HG03457 (cell line): Measurements from ENCODE around the gene HGFAC.

Source experiments
- ATAC-seq: cut with Tn5 transposase; IDR thresholded peaks from one replicate; pipeline ENCODE4 v1.9.1; 2021; ENCODE audit warnings: moderate number of reproducible peaks; ENCODE audit not compliant: unreplicated experiment

HGFAC gene

GRCh38 chr4:3441501-3442459, at the start of gene HGFAC:
Gene HGFAC (plus strand): TSS chr4:3441968. CDS start chr4:3442002, 34 bp downstream.
- no peak for ATAC-seq

GRCh38 chr4:3392321-3392720, 49.4 kb upstream of the HGFAC start:
- ATAC-seq, result no peak

- no peak for ATAC-seq
Measured at GRCh38 chr4:3393171-3393570, 48.6 kb upstream of the HGFAC start.

- no peak for ATAC-seq
Measured at GRCh38 chr4:3396600-3396999, 45.2 kb upstream of the HGFAC start.

- ATAC-seq, result no peak
Measured at GRCh38 chr4:3397128-3397527, 44.6 kb upstream of the HGFAC start.

- no peak for ATAC-seq
Measured at GRCh38 chr4:3399277-3400194, 42.2 kb upstream of the HGFAC start.

GRCh38 chr4:3401436-3402171, 40.2 kb upstream of the HGFAC start:
- no peak for ATAC-seq

- no peak for ATAC-seq
Measured at GRCh38 chr4:3402491-3403347, 39.0 kb upstream of the HGFAC start.

- no peak for ATAC-seq
Measured at GRCh38 chr4:3403348-3403906, 38.3 kb upstream of the HGFAC start.

- no peak for ATAC-seq
Measured at GRCh38 chr4:3404546-3404945, 37.2 kb upstream of the HGFAC start.

- ATAC-seq, result no peak
Measured at GRCh38 chr4:3405176-3405575, 36.6 kb upstream of the HGFAC start.

- no peak for ATAC-seq
Measured at GRCh38 chr4:3406021-3406420, 35.7 kb upstream of the HGFAC start.

GRCh38 chr4:3406431-3406830, 35.3 kb upstream of the HGFAC start:
- no peak for ATAC-seq

- ATAC-seq, result no peak
Measured at GRCh38 chr4:3407171-3407771, 34.5 kb upstream of the HGFAC start.

GRCh38 chr4:3407930-3408792, 33.6 kb upstream of the HGFAC start:
- no peak for ATAC-seq

GRCh38 chr4:3408793-3409330, 32.9 kb upstream of the HGFAC start:
- ATAC-seq, result no peak

- ATAC-seq, result no peak
Measured at GRCh38 chr4:3409571-3410091, 32.1 kb upstream of the HGFAC start.
